Measurements from ENCODE around the gene KLHL17.
A peak's percentile ranks its signal among the peaks of the same experiment; 100 is the strongest.
"Not testable (repeated sequence)": the region's sequence is repeated elsewhere in the genome, so short reads cannot be mapped to it uniquely, and the experiment has no call there.

The KLHL17 gene

DNA sequence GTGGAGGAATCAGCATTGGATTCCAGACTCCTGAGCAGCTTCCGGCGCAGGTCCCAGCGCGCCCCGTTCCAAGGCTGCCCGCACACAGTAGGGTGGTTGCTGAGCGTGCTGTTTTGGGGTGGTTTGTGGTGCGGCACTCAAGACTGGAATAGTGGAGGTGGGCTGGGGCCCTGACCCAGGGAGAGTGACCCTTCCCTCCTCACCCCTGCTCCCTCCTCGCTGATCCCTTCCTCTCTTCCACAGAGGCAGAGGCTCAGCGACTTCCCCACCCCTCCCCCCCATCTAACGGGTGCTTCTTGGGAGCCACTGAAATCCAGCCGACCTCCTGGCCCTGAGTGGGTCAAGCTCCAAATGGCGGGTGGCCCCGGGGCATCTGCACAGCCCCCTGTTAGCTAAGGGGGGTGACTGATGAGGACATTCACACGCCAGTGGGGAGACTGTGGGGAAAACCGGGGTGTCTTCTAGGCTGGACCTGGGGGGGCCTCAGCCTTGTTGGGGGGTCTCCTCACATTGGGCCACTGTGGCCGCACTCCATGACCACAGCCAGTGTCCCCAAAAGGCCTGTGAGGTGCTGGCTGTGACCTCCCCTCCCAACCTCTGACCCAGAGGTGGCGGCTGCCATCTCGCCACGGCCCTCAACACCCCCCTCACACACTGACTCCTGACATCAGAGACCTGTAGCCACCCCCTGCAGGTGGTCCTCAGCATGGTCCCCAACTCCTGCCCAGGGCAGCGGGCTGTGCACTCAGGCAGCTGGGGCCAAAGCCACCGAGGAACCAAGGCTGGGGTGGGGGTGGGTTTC is 43.4 kb downstream of the KLHL17 start:
- no peak for DNase-seq

DNA sequence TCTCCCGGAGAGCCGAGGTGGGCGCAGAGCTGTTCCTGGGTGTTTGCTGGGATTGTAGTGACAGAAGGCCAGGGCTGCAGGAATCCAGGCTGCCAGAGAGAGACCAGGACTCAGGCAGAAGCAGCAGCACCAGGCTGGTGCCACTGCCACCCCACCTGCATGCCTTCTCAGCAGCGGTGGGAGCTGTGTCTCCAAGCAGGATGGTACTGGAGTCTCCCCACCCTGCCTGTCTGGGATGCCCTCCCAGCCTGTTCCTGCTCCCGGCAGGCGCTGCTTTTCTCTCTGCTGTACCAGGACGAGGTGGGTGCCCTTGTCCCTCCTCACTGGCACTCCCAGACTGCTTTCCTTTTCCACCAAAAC is 44.0 kb downstream of the KLHL17 start:
- no peak for DNase-seq

DNA sequence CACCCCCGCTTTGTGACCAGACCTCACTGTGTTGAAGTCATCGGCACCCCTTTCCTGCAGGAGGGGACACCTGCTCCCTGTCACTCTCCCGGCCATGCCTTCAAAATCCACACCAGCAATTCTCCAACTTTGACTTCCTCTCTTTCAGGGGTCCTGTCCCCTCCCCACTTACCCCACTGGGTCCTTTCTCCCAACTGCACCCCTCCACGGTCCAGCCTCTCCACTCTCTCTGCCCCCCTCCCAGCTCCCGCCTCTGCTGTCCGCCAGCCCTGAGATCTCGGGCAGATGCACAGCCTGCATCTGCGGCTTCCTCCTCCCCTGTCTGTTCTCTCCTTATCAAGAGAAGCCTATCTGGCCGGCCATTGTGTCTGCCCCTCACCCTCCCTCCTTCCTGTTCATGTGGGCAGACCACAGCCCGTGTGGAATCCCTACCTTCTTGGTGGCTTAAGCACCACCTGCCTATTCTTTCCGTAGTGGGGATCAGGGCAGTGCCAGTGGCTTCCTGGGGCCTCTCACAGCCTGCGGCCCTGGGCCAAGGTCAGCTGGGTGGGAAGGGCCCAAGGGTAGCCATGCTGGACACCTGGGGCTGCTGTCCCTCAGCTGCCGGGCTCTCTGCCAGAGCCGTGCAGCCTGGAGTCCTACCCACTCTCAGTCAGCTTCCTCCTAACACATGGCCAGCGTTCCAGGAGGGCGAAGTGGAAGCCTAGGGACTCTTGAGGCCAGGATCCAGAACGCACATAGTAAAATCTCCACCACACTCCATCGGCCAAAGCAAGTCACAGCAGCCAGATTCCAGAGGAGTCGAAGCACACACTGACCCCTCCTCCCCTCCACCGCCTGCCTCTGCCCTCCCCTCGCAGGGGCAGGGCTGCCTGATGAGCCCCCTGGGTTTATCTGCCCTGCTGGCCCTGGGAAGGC is 44.7 kb downstream of the KLHL17 start:
- no peak for DNase-seq

DNA sequence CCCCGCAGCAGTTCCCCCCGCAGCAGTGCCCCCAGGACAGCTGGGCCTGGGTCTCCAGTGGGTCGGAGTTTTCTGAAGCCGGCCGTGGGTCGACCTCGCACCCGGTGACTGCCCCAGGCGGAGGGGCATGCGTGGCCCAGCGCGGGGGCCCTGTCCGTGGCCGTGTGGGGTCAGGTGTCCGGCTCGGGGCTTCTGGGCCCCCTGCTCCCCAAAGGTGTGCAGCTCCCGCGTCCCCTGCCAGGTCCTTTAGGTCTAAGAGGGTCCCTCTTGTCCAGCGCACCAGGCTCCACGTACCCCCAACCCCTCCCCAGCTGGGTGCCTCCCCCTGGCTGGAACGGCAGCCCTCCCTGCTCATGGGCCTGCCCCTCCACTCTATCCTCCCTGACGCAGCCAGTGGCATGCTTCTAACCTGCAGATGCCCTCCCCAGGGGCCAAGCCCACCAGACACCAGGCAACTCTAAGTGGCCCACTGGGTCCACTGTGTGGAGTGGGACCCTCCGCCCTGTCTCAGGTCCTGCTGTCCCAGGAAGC is 45.5 kb downstream of the KLHL17 start:
- no peak for DNase-seq

DNA sequence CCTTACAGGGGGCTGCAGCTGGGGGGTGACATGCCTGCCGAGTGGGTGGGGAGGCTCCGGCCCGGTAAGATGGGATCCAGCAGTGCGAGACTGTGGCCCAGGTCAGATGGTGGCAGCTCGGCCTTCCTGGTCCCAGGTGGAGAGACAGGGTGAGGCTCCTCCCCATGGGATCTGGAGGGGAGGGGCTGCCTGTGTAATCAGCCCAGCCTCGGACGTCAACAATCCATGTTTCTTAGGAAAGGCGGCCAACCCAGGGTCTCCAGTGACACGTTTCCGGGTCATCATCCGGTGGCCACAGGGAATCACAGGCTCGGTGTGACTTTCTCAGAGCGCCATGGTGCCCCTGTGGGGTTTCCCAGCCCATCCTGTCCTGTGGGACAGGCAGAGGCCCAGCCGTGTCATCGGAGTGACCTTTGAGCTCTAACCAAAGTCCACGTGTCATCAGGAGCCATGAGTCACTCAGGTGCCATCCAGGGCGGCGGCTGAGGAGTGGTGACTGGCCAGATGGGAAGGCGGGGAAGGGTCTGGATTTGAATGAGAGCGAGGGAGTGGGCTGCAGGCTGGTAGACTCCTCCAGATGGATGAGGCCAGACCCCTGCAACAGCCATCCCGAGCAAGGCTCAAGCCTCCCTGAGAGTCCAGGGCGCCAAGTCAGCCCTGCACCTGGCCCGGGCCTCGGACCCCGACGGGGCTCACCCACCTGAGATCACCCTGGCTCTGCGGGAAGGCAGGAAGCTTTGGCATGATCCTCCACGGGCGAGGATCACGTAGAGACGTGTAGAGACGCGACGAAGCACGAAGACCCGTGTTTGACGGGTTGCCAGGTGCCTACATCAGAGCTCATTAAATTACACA is 46.1 kb downstream of the KLHL17 start:
- DNase-seq = no peak

DNA sequence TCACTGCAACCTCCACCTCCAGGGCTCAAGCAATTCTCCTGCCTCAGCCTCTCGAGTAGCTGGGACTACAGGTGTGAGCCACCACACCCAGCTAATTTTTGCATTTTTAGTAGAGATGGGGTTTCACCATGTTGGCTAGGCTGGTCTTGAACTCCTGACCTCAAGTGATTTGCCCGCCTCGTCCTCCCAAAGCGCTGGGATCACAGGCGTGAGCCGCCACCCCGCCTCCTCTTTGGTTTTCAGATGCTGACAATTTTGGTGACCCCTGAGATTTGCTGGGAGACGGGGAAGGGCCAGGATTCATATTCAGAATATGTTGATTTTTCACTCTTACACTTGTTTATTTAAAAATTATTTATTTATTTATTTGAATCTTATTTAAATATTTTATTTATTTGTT is 49.7 kb downstream of the KLHL17 start:
- DNase-seq = not testable (repeated sequence)

DNA sequence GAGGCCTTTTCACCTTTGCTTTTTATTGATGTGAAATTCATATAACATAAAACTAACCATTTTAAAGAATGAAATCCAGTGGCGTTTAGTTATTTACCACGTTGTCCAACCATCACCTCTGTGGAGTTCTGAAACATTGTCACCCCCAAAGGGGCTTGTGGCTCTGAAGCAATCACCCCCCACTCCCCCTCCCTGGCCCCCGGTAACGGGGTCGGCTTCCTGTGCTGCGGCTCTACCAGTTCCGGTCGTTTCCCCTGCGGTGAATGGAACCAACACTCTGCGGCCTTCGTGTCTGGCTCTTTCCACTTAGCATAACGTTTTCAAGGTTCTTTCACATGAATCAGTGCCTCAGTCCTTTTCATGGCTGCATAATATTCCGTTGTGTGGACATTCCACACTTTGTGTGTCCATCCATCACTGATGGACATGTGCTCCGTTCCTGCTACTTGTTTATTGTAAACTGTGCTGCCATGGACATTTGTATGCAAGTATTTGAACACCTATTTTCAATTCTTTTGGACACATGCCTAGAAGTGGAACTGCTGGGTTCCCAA is 51.1 kb downstream of the KLHL17 start:
- DNase-seq = no peak

DNA sequence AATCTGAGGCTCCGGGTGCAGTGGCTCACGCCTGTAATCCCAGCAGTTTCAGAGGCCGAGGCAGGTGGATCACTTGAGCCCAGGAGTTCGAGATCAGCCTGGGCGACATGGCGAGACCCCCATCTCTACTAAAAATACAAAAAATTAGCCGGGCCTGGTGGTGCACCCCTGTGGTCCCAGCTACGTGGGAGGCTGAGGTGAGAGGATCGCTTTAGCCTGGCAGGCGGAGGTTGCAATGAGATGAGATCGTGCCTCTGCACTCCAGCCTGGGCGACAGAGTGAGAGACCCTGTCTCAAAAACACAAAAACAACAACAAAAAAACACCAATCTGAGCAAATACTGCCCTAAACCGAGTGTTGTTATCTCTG is 52.3 kb downstream of the KLHL17 start:
- not testable (repeated sequence) for DNase-seq

DNA sequence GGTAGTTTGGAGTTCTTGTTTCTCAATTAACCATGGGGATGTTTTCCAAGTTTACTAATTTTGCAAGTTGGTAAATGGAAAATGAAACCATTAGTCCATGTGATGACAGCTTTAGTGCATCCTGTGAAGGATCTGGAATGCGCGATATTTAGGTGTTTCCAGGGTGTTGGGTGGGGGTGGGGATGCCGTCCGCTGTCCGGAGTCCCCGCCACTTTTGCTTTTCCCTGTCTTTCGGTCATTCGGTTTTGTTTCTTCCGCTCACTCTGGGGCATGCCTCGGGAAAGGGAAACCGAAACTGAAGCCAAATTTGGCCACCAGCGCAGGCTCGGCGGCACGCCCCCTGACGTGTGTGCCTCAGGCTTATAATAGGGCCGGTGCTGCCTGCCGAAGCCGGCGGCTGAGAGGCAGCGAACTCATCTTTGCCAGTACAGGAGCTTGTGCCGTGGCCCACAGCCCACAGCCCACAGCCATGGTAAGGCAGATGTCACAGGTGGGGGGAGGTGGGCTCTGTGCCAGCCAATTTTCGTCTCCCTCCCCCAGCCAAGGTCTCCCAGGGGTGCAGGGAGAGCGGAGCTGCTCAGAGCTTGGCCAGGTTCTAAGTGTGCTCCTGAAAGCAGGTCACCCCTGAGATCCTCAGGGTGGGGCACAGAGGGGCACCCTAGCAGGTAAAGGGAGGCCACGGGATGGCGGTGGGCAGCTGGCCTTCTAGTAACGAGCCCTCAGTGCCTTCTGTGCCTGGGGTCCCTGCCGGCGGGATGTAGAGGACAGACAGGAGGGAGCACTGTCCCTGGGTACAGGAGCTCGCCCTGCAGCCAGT is 52.9 kb downstream of the KLHL17 start, which contains the start of gene ISG15:
TSS of gene ISG15 (plus strand) at position 393 of the 817 bp plus-strand sequence. CDS start at position 470, 77 bp downstream.
- DNase-seq = peak; percentile 79

DNA sequence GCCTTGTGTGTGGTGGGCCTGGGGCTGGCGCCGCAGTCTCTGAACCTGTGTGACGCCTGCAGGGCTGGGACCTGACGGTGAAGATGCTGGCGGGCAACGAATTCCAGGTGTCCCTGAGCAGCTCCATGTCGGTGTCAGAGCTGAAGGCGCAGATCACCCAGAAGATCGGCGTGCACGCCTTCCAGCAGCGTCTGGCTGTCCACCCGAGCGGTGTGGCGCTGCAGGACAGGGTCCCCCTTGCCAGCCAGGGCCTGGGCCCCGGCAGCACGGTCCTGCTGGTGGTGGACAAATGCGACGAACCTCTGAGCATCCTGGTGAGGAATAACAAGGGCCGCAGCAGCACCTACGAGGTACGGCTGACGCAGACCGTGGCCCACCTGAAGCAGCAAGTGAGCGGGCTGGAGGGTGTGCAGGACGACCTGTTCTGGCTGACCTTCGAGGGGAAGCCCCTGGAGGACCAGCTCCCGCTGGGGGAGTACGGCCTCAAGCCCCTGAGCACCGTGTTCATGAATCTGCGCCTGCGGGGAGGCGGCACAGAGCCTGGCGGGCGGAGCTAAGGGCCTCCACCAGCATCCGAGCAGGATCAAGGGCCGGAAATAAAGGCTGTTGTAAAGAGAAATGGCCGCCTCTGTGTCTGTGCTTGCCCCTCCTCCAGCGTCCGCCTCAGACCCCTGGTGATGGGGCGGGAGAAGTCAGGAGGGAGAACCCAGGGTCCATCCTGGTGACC is 53.7 kb downstream of the KLHL17 start:
- no peak for DNase-seq

DNA sequence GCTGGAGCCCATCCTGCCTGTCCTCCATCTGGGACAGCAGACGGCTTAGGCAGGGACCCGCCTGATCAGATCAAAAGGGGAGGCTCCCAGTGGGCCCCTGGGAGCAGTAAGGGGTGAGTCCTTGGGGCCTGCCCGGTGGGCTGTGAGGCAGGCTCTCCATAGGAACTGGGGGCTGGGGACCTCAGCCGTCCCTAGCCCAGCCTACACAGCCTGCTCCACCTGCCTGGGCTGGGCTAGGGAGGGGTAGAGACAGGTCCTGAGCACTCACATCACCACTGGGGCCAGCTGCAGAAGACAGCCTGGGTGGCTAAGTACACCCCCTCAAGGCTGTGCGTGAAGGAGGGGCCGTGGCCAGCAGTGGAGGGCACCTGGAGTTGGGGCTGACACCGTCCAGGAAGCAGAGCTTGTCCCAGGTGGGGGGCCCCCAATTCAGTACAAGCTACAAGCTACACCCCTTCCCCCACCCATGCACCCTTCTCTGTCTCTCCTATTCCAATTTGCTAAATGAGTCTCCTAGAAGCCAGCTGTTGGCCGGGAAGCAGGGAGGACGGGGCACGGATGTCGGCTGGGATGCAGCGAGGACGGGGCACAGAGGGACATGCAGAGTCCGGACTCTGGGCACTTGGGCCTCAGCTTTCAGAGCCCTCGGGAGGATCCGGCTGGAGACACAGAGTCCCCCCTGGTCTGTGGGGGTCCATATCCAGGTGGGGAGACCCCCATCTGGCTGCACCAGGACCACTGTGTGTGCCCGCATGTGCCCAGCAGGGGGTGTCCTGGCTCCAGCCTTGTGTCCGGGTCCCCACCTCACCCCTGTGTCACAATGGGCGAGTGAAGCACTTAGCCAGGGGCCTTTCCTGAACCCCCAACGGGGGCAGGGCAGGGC is 54.7 kb downstream of the KLHL17 start:
- DNase-seq = no peak
